Stimulated activated CD4-positive, alpha-beta T cell treated with anti-CD3 and anti-CD28 coated beads, Interleukin-2, amount 100 ng/mL, for 48 hours (primary cell): ENCODE results near the gene AIF1.

Experiments
- DNase-seq, 2 donors: peaks; one replicate each; pipeline ENCODE4 v3.0.0-alpha.2; 2020

Gene AIF1

GRCh38 chr6:31665501-31666336 lies 50.7 kb downstream of the AIF1 start, which contains the start of gene CSNK2B:
Gene CSNK2B, plus strand, starts transcription at chr6:31666080. Its CDS starts 752 bp downstream, at chr6:31666832.
- peak; percentile 94 to 96 for DNase-seq

GRCh38 chr6:31666337-31666965 lies 51.4 kb downstream of the AIF1 start:
- DNase-seq = no peak
